Midbrain (tissue), 1 donor: ENCODE data around the gene MAP3K12.
"Not testable (repeated sequence)": the region's sequence is repeated elsewhere in the genome, so short reads cannot be mapped to it uniquely, and the experiment has no call there.

Source experiments
- DNase-seq: peaks from one replicate; lab custom pipeline; 2025; lab: John Stamatoyannopoulos, UW

MAP3K12 gene, protein sequence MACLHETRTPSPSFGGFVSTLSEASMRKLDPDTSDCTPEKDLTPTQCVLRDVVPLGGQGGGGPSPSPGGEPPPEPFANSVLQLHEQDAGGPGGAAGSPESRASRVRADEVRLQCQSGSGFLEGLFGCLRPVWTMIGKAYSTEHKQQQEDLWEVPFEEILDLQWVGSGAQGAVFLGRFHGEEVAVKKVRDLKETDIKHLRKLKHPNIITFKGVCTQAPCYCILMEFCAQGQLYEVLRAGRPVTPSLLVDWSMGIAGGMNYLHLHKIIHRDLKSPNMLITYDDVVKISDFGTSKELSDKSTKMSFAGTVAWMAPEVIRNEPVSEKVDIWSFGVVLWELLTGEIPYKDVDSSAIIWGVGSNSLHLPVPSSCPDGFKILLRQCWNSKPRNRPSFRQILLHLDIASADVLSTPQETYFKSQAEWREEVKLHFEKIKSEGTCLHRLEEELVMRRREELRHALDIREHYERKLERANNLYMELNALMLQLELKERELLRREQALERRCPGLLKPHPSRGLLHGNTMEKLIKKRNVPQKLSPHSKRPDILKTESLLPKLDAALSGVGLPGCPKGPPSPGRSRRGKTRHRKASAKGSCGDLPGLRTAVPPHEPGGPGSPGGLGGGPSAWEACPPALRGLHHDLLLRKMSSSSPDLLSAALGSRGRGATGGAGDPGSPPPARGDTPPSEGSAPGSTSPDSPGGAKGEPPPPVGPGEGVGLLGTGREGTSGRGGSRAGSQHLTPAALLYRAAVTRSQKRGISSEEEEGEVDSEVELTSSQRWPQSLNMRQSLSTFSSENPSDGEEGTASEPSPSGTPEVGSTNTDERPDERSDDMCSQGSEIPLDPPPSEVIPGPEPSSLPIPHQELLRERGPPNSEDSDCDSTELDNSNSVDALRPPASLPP

DNA sequence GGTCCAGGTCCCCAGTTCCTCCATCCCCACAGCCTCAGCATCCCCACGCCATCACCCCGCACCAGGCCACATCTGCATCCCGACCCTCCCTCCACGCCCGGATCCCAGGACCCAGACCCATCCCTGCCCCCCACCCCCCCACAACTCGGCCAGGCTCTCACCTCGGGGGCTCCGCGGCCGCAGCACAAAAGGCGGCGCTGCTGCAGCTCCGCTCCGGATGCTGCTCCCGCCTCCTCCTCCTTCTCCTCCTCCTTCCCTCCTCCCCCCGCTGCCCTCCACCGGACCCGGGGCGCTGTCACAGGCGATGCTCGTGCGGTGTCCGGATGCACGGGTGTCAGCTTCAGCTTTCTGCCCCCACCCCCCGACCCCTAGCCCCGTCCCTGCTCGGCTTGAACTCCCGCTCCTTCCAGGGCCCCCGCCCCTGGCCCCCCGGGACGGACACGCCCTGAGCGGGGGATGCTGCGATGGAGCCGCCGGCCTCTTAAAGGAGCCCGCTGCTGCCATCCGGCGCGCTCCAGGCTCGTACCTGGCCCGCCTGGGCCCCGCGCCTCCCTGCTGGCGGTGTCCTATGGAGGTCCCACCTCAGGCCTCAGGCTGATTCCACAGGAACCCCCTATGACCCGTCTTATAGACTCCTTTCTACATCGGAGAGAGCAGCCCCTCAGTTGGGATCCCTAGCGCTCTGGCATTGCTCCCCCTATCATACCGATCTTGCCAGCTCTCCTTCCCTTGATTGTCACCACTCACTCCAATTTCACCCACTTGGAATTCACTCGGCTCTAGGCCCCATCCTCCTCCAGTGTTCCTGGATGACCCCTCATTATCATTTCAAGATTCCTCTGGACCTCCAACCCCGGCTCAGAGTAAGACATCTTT, at the start of gene MAP3K12:
Gene MAP3K12, minus strand, starts transcription at position 193 of the 876 bp plus-strand sequence. CDS start 12,067 bp downstream, outside the sequence.
- peak; percentile 78 for DNase-seq

DNA sequence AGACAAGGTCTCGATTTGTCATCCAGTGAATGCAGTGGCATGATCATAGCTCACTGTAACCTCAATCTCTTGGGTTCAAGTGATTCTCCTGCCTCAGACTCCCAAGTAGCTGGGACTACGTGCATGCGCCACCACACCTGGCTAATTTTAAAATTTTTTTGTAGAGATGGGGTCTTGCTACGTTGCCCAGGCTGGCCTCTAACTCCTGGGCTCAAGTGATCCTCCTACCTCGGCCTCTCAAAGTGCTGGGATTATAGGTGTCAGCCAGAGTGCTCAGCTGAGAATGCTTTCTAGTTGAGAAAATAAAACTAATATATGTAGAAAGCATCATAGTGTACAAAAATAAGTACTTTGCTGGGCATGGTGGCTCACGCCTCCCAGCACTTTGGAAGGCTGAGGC, 49.1 kb upstream of the MAP3K12 start:
- not testable (repeated sequence) for DNase-seq

GRCh38 chr12:53543539-53543938, 44.3 kb upstream of the MAP3K12 start:
- peak; percentile 77 for DNase-seq

DNA sequence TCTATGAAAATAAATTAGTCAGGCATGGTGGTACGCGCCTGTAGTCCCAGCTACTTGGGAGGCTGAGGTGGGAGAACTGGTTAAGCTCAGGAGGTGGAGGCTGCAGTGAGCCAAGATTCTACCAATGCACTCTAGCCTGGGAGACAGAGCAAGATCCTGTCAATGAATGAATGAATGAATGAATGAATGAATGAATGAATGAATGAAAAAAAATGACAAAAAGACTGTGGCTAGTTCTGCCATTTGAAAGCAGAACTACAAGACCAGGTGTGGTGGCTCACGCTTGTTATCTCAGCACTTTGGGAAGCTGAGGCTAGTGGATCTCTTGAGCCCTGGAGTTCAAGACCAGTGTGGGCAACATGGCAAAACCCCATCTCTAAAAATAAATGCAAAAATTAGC, 40.3 kb upstream of the MAP3K12 start:
- no peak for DNase-seq

DNA sequence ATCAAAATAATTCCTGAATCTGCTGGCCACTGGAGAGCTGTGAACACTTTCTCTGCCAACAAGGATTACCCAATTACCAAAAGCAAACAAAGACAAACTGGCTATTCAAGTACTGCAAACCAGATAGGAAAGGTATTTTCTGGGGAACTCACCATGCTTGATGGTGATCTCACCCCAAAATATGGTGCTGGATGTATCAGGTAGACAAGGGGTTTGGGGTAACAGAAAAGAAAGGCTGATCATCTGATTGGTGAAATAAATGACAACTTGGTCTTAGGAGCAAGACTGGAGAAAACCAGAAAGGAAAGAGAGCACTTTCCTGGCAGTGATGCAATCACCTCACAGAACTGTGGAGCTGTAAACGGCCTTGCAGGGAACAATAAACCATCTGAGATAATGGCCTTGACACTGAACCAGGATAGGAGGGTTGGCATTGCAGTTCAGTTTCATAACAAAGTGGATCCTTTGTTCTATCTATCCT, 39.0 kb upstream of the MAP3K12 start:
- peak; percentile 52 for DNase-seq

- DNase-seq, result no peak
Measured at GRCh38 chr12:53536962-53537361, 37.7 kb upstream of the MAP3K12 start.

- peak; percentile 69 for DNase-seq
Measured at GRCh38 chr12:53533471-53533870, 34.2 kb upstream of the MAP3K12 start.

DNA sequence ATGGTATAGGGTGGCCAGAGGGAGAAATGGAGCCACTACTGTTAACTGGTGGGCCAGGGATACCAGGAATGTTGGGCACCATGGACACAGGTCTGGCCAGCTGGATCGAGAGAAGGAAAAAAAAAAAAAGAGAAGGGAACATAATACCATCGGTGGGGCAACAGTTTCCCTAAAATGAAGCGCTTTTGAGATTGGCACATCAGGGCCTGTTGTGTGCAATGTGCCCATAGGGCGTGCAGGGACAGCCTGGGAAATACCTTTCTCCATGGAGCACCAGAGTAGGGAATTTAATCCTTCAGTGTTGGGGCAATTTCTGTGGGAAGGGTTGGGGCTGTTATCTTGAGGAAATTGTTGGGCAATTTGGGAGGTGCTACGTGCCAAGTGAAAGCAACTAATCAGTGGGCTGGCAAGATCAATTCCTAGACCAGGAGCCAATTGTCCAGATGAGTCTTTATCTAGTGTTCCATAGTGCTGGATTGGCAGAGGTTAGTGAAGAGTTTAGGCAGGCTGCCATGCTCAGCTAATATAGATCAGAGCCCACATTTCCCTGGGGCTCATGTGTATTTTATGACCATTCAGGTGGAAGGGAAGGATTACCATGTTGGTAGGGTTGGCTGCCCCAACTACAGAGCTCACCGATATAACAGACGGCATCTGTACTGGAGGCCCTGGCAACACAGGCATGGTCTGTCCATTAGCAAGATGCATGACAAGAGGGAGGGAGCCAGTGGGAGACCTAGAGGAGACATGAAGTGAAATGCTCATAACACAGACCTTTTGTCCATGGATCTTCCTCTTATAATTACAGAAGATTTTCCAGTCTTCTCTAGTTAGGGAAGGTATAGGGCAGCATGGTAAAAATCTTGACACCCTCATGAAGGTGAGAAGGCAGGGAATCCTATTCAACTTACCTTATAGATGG, 33.5 kb upstream of the MAP3K12 start:
- no peak for DNase-seq

DNA sequence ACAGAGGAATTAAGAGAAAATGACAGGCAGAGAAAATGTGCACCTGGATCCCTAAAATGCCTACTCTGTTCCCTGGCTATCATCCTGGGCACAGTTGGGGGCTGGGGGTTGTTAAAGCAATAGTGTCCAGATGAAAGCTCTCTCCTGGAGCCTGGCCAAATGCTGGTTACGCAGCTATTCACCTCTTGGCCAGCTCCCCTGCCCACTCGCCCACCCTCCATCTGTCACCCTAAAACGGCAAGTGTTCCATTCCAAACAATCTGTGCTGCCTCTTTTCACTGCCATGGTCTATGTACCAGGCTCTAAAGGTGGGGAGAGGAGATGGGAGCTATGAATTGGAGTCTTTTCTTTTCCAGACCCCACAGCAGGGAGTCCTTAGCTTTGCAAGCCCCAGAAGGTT, 32.8 kb upstream of the MAP3K12 start:
- DNase-seq, result no peak

DNA sequence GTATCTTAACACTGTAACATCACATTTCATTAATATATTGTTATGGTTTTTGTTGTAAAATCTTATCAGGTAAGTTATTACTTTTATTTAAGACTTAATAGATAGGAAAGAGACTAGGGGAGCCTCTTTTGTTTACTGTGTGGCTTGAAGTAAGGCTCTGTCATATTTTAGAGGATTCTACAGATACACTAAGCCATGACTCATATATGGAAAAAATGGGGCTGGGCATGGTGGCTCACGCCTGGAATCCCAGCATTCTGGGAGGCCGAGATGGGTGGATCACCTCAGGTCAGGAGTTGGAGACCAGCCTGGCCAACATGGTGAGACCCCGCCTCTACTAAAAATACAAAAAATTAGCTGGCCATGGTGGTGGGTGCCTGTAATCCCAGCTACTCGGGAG, 31.7 kb upstream of the MAP3K12 start:
- no peak for DNase-seq

DNA sequence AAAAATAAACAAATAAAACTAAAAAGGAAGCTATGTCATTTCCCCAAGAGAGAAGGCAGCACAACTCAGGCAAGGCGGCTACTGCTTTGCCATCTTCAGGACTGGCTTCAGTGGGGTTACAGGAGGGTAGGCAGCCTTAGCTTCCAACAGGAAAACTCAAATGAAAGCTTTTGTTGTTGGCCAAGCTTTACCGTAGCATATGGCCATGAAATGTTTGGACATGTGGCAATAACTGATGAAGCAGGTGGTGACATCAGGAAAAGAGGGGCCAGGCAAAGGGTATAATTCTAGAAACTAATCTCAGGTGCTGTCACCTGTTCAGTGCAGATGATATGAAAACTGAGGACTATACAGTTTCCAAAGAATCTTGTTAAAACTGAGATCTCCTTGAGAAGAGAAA, 30.8 kb upstream of the MAP3K12 start:
- no peak for DNase-seq

DNA sequence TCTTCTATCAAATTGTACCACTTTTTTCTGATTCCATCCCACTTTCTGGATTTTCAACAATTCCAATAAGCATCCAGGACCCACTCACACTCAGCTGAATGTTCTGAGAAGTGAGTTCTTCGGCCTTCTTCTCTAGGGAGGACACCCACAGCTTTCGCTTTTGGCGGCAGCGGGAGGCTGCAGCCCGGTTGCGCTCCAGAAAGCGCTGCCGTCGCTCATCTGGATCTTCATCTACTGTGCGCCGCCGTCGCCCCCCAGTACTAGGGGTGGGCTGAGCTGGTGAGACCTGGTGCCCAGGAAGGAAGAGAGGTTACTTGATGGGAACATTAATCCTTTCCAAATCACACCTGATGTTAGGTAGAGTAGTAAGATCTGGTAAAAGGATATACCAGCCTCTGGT, 25.2 kb upstream of the MAP3K12 start:
- no peak for DNase-seq

- no peak for DNase-seq
Measured at GRCh38 chr12:53523131-53523530, 23.9 kb upstream of the MAP3K12 start.

DNA sequence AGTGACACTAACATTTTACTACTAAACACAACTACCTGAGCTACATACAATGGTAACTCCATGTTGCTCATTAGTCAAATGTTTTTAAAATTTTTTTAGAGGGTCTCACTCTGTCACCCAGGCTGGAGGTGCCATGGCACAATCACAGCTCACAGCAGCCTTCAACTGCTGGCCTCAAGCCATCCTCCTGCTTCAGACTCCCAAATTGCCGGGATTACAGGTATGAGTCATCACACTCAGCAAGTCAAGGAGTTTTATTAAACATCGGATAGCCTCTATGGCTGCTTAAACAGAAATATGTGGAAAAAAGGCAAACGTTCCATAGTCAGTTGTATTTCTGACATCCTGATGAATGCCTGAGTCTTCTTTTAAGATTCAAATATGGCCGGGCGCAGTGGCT, 19.1 kb upstream of the MAP3K12 start:
- DNase-seq, result no peak

GRCh38 chr12:53516758-53517455, 17.6 kb upstream of the MAP3K12 start:
- no peak for DNase-seq

GRCh38 chr12:53515291-53515680, 16.0 kb upstream of the MAP3K12 start:
- DNase-seq, result no peak

DNA sequence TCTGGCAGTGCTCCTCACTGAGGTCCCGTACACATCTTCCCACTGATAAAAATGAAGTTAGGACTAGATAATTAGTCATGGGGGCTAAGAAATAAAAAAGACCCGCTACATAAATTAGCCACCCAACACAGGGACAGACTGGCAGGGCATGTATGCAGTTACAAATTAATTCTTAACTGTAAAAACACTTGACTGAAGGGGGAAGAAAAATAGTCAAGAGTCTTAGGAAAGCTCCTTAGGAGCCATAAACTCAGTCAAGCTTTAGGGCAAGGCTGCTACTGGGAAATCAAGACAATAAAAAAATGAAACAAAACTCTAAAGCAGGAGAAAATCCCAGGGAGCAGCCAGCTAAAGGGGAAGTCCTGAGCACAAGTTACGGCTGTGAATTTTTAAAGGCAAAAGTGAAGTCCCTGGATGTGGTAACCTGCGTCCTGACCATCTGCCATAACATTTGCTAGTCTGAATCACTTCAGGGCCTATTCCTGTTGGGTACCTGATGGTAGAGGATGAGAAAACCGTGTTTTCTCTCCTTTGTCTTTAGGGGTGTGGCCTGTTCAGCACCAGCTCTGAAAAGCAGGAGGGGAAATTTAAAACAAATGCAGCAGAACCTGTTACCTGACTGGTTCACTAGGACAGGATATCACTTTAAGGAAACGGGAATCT, 15.5 kb upstream of the MAP3K12 start:
- no peak for DNase-seq

GRCh38 chr12:53513712-53514410, 14.6 kb upstream of the MAP3K12 start:
- DNase-seq, result no peak
